MM.1S (cell line): Measurements from ENCODE around the gene RNF214.

ENCODE experiments used
- CTCF ChIP-seq: fragments of 300-600 bp; sonication (generic); IDR thresholded peaks from 2 replicates; pipeline ENCODE4 v1.5.1; 2016; ENCODE audit warnings: antibody characterized with exemption, low read length, mixed read lengths
- EZH2 ChIP-seq: fragments of 300-600 bp; sonication (generic); optimal IDR thresholded peaks from 2 replicates; pipeline ENCODE3; 2017; ENCODE audit warnings: low read depth, mild to moderate bottlenecking, antibody characterized with exemption, low read length, mixed read lengths
- EZH2phosphoT487 ChIP-seq: fragments of 300-600 bp; sonication (generic); IDR thresholded peaks from 2 replicates; pipeline ENCODE4 v1.6.1; 2018; ENCODE audit warnings: antibody characterized with exemption, low read length

DNA sequence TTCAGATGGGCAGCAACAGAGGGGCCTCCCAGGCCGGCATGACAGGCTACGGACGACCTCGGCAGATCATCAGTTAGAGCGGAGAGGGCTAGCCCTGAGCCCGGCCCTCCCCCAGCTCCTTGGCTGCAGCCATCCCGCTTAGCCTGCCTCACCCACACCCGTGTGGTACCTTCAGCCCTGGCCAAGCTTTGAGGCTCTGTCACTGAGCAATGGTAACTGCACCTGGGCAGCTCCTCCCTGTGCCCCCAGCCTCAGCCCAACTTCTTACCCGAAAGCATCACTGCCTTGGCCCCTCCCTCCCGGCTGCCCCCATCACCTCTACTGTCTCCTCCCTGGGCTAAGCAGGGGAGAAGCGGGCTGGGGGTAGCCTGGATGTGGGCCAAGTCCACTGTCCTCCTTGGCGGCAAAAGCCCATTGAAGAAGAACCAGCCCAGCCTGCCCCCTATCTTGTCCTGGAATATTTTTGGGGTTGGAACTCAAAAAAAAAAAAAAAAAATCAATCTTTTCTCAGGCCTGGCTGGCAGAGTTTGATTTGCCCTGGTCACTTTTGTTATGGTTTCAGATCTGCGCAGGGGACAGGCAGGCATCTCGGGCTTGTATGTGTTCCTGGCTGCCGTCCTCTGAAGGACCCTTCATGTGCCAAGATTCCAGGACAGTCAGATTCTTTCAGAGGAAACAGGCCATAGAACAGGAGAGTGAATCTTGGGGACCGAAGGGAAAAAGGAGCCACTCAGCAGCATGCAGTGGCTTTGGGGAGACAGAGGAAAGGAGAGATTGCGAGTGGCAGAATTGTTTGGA, 28.0 kb upstream of the RNF214 start:
- TF ChIP-seq EZH2 (no peak), CTCF (no peak), EZH2phosphoT487 (no peak)
